Measurements from ENCODE around the gene NSG2. TPM values are rescaled to one million over a fixed set of nuclear protein-coding genes. Genes with fewer than 3 reads are reported as not detected.

Gene NSG2
- total RNA-seq, 4 donors from 2014 or later = not detected

DNA sequence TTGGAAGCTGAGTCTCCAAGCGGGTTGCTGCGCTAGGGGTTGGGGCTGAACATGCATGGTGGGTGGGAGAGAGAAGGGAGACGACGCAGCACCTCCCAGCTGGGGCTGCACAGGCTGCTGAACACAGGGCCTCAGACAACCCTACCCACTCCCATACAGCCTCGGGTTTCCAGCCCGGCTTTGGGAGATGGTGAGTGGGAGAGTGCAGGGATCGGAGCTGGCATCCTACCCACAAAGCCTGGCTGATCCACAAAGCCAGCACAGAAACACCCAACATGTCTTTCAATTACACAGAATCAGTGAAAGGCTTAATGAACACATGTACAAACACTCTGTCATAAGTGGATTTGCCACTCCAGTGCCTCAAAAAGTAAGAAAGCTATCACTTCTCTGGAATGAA is 64.8 kb downstream of the NSG2 start:
- ATAC-seq = no peak
- in situ Hi-C loops (cut with MboI; ENCODE audit: low sequenced_read_pairs in 4 of 4) (no loop called here), intact Hi-C loops (cut with DNase I; ENCODE audit: low total_unique reads) (no loop called here)
- Histone ChIP-seq H3K27me3 (no peaks in the 10 kb centered on the region), H3K27ac (no peak overlapping the region), H3K36me3 (no peaks in the 10 kb centered on the region), H3K4me1 (no peaks in the 10 kb centered on the region), H3K4me3 (no peak overlapping the region), H3K9me3 (no peaks in the 10 kb centered on the region)
- no peak for TF ChIP-seq POLR2A (IDR thresholded peaks at IDR 0.05)
- TF ChIP-seq, protein P1, sequence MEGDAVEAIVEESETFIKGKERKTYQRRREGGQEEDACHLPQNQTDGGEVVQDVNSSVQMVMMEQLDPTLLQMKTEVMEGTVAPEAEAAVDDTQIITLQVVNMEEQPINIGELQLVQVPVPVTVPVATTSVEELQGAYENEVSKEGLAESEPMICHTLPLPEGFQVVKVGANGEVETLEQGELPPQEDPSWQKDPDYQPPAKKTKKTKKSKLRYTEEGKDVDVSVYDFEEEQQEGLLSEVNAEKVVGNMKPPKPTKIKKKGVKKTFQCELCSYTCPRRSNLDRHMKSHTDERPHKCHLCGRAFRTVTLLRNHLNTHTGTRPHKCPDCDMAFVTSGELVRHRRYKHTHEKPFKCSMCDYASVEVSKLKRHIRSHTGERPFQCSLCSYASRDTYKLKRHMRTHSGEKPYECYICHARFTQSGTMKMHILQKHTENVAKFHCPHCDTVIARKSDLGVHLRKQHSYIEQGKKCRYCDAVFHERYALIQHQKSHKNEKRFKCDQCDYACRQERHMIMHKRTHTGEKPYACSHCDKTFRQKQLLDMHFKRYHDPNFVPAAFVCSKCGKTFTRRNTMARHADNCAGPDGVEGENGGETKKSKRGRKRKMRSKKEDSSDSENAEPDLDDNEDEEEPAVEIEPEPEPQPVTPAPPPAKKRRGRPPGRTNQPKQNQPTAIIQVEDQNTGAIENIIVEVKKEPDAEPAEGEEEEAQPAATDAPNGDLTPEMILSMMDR (IDR thresholded peaks at IDR 0.05 in 4 of 5, conservative IDR thresholded peaks at IDR 0.05 in 1 of 5) = no peak
- no peak for DNase-seq

DNA sequence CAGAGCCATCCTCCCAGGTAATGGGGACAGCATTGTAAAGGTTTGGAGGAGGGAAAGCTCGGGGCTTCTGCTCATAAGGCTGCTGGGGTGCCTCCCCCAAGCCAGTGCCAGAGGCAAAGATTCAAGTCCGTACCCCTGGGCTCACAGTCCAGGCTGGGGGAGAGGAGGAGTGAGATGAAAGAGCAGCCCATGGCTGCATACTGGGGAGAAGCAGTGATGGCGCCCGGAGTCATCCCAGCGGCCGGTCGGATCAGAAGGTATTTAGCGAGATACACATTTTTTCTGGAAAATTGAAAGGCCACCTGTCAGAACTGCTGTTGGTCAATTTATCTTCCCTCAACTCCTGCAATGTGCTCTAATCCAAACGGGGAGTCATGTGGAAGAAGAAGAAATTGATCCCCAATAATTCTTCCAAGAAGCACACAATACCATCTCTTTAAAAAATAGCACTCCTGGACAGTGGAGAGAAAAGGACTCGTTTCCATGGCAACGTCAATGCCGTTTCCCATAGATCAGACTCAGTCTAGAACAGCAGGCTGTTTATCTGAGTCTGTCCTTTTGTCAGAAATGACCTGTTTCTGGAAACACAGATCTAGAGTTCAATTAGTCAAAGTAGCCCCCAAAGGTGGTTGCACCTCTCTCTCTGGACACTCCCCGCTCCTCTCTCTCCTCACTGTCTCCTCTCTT is 65.9 kb downstream of the NSG2 start:
- no peak for TF ChIP-seq POLR2A (IDR thresholded peaks at IDR 0.05)
- TF ChIP-seq, protein P1 (IDR thresholded peaks at IDR 0.05 in 4 of 5, conservative IDR thresholded peaks at IDR 0.05 in 1 of 5) = no peak
- Histone ChIP-seq H3K27me3 (no peaks in the 10 kb centered on the region), H3K4me3 (no peak overlapping the region), H3K27ac (no peak overlapping the region), H3K4me1 (no peaks in the 10 kb centered on the region), H3K9me3 (no peaks in the 10 kb centered on the region), H3K36me3 (no peaks in the 10 kb centered on the region)
- in situ Hi-C loops (cut with MboI; ENCODE audit: low sequenced_read_pairs in 4 of 4) = no loop called here
- DNase-seq = no peak
- intact Hi-C loops (cut with DNase I; ENCODE audit: low total_unique reads) = no loop called here
- ATAC-seq = no peak

DNA sequence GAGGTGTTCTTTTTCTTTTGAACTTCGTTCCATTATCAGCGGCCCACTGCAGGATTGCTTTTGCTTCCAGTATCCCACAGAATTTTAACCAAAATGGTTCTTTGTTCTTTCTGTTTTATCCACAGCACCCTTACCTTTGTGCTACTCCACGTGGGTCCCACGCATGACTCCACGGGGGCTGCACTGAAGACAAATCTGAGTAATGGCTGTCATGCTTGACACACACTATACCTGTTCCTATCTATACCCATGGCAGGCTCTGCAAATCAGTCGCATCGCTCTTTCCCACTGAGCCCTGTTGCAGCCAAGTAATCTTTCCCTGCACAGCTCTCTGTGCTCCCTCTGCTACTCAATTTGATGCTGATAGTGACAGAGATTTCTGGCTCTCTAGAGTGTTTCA is 69.7 kb downstream of the NSG2 start:
- DNase-seq (no peak), ATAC-seq (no peak)
- TF ChIP-seq, protein P1 (IDR thresholded peaks at IDR 0.05 in 4 of 5, conservative IDR thresholded peaks at IDR 0.05 in 1 of 5) = no peak
- in situ Hi-C loops (cut with MboI; ENCODE audit: low sequenced_read_pairs in 4 of 4) = no loop called here
- no peak overlapping the region for H3K4me3 ChIP-seq
- H3K9me3 ChIP-seq = no peaks in the 10 kb centered on the region
- no peaks in the 10 kb centered on the region for H3K36me3 ChIP-seq
- H3K27ac ChIP-seq = no peak overlapping the region
- no peaks in the 10 kb centered on the region for H3K27me3 ChIP-seq
- intact Hi-C loops (cut with DNase I; ENCODE audit: low total_unique reads) = no loop called here
- H3K4me1 ChIP-seq = no peaks in the 10 kb centered on the region

DNA sequence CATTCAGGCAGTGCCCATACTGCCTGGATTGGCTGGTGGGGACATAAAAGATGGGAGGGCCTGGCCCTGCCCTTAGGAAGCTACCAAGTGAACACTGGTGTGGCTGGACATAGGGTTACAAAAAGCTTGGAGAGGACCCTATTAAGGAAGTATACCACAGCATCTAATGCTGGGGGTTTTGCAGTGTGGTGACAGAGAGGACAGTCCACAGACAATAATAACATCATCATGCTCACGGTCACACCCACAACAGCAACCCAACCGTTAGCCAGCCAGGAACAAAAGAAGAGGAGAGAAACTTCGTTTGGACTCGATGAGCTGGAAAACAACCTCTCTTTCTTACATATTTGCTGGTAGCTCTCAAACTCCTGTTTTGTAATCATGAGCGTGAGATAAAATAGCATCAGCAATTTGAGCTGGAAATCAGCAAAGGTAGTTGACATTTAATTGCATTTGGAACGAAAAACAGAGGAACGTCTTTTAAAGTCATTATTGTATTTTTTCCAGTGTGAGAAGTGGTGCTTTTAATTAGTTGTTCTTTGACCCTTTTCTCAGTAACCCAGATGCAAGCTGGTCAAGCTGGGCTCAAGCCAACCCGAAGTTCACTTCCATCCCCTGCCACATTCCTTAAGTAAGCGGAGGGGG is 73.4 kb downstream of the NSG2 start:
- H3K9me3 ChIP-seq = no peaks in the 10 kb centered on the region
- intact Hi-C loops (cut with DNase I; ENCODE audit: low total_unique reads) (no loop called here), in situ Hi-C loops (cut with MboI; ENCODE audit: low sequenced_read_pairs in 4 of 4) (no loop called here)
- no peak for TF ChIP-seq POLR2A (IDR thresholded peaks at IDR 0.05)
- TF ChIP-seq, protein P1 (IDR thresholded peaks at IDR 0.05 in 4 of 5, conservative IDR thresholded peaks at IDR 0.05 in 1 of 5) = no peak
- H3K4me3 ChIP-seq = no peak overlapping the region
- no peak for DNase-seq
- no peaks in the 10 kb centered on the region for H3K4me1 ChIP-seq
- H3K27ac ChIP-seq = no peak overlapping the region
- H3K36me3 ChIP-seq = no peaks in the 10 kb centered on the region
- no peaks in the 10 kb centered on the region for H3K27me3 ChIP-seq
- ATAC-seq = no peak
